ENCODE measurements around the gene RAX. TPM values are rescaled to one million over a fixed set of nuclear protein-coding genes. Genes with fewer than 3 reads are reported as not detected.
"Not testable (repeated sequence)": the region's sequence is repeated elsewhere in the genome, so short reads cannot be mapped to it uniquely, and the experiment has no call there.

The RAX gene
- total RNA-seq, 1 donor from 2014 or later, result not detected

DNA sequence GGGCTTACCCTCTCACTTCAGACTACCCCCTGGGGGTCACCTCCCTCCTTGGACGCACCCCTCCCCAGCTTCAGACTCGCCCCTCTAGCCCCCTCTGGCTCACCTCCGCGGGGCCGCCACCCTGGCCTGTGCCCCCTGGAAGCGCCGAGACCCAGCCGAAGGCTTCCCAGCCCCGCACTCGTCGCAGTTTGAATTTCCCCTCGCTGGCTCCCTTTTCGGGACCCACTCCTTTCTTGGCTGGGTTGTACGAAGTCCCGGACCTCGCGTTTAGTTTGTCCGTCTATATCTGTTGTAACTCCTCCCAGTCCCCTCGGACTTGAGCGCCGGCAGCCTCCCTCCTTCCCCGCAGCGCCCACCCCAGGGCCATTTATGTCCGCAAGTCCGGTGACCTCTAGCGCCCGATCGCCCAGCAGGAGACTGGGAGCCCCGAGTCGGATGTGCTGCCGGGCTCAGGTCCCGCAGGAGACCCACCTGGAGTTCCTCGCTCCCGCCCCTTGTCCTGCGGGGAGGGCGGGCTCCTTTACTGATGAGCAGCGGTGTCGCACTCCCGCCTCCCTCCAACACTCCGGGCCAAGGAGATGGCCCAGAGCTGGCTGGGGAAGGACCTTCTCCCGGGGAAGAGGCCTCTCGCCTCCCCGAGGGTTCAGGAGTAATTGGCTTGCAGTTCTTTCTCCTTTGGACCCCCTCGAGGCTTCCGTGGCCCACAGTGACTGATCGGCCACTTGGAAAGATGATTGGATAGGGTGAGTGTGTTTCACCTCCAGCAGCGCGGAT lies 692 bp upstream of the RAX start:
- DNase-seq (ENCODE audit: low spot score in 2 of 2) (no peak), FAIRE-seq (no peak)

DNA sequence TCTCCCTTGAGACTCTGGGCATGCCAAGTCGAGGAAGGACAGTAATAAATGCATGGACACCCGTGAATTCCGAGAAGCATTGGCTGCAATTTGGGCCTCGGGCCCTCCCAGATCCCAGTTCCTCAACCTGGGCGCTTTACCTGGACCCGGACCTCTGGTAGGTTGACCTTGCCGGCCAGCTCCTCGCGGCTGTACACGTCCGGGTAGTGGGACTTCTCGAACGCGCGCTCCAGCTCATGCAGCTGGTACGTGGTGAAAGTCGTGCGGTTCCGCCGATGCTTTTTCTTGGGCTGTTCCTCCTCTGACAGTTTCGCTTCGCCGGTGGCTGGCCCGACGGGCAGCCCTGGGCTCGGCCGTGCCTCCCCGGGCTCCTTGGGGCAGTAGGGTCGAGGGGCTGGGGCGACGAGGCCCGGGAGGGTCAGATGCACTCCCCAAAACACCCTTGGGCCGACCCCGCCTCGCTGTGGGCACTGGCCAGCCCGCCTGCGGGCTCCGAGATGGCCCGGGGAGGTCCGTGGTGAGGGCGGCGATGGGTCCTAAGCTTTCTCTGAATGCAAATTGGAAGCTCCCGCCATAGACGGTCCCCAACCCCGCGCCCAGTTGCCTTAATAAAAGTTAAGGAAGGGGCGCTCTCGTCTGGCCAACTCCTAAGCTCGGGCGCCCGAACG lies 899 bp downstream of the RAX start:
- FAIRE-seq, result no peak
- DNase-seq (ENCODE audit: low spot score in 2 of 2), result peak in 1 of 2 donors; percentile 10

DNA sequence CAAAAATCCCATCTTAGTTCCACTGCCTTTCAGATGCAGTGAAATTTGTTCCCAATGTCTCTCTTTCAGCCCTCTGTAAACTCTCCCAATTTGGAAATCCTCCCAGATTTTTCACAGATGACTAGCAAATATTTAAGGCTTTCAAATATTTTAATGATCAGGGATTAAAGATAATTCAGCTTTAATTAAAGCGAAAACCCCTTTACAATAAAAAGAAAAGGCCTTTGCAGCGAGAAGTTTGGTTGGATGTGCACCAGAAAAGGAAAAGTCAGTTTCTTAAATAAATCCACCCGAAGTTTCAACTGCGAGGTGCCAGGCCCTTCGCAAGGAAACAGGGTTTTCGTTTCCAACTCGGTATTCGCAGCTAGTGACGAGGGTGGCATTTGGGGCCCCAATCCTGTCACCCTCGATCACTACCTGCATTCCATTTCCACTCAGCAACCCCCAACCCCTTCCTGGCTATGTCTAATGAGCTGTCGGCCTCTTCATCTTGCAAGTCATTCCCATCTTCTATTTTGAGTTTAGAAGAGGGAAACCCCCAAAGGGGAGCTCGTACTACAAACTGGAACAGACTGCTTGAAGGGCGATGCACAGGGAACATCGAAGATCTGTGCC lies 1.5 kb downstream of the RAX start:
- DNase-seq (ENCODE audit: low spot score in 2 of 2), result no peak

GRCh38 chr18:59270689-59271257 lies 2.5 kb downstream of the RAX start:
- no peak for FAIRE-seq

More for the DNA sequence above, 1.5 kb downstream of the RAX start:
- no peak for FAIRE-seq

DNA sequence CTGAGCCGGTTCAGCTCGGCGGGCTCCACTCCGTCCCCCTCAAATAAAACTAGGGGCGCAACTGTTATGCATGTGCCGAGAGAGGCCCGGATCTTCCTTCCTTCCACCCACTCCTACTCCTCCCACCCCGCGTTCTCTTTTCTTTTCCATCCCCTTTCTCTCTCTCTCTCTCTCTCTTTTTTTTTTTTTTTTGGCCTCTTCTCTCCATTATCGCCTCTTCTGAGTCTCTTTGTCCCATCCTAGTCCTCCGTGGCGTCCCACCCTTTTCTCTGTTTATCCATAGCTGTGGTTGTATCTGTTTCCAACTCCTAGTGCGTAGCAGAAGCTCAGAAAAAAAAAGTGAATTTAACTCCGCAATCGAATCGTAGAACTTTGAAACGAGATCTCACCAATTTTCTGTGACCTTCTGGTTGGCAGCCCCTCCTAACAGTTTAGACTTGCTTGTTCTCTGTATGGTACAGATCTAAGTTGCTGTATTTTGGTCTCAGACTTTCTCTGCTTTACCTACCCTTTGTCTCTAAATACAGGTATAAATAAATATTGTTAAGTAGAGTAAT lies 3.6 kb downstream of the RAX start:
- FAIRE-seq (no peak), DNase-seq (ENCODE audit: low spot score in 2 of 2) (no peak)

More at GRCh38 chr18:59270689-59271257, 2.5 kb downstream of the RAX start:
- DNase-seq (ENCODE audit: low spot score in 2 of 2), result no peak

- DNase-seq (ENCODE audit: low spot score in 2 of 2), result peak in 1 of 2 donors; percentile 45
- FAIRE-seq, result no peak
Observed at GRCh38 chr18:59268721-59269562, 4.3 kb downstream of the RAX start.

- no peak for FAIRE-seq
Observed at GRCh38 chr18:59268127-59268720, 5.0 kb downstream of the RAX start.

DNA sequence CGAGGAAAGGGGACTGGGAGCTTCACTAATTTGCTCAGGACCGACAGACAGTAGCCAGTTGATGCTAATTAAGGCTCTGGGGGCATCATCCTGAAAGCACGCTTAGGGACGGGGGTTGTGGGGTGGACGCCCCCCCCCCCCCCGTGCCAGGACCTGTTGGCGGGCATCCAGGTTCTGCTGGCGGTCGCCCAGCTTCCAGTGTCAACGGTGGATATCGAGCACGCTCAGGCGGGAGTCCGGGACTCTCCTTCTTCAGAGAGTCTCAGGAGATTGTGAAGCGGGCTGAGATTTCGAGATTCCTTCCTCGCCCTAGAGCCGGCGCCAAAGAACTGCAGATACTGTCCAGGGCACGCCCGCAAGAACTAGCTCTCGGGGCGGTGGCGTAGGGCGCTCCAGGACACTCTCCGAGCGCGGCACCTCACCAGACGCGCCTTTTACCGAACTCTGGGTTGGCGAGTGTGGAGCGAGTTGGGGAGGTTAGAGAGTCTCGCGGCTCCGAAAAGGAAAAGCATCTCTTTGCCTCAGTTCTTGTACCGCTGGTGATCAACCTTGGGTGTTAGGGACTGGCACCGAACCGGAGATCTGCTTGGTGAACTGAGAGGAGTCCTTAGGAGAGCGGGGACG lies 5.6 kb downstream of the RAX start:
- FAIRE-seq (no peak), DNase-seq (ENCODE audit: low spot score in 2 of 2) (no peak)

More at GRCh38 chr18:59268127-59268720, 5.0 kb downstream of the RAX start:
- DNase-seq (ENCODE audit: low spot score in 2 of 2), result no peak

DNA sequence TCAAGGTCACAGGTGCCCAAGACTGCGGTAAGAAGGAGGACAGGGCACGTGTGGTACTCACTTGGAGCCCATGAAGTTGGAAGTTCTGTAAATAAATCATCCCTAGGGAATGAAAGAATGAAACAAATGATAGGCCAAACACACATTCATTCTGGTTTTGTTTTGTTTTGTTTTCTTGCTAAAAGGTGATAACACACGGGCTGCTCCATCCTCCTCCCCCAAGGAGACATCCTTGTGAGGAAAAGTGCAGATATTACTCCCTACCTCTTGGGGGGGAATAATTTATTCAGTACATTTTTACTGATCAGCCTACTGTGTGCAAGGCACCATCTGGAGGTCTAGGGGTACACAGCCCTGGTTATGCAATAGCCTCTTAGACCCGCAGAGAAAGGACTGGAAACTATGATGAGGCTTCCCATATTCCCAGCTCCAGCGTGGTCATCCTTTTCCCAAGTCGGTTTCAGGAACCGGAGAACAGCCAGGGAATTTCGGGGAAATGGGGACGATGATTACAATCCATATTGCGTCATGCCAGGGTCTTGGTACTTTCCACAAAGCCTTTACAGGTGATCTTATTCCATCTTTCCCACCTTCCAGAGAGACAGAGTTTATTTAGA lies 6.3 kb downstream of the RAX start:
- FAIRE-seq (no peak), DNase-seq (ENCODE audit: low spot score in 2 of 2) (no peak)

GRCh38 chr18:59266459-59266858 lies 6.8 kb downstream of the RAX start:
- FAIRE-seq (no peak), DNase-seq (ENCODE audit: low spot score in 2 of 2) (no peak)

GRCh38 chr18:59265974-59266369 lies 7.3 kb downstream of the RAX start:
- FAIRE-seq (no peak), DNase-seq (ENCODE audit: low spot score in 2 of 2) (no peak)

GRCh38 chr18:59265246-59265973 lies 7.8 kb downstream of the RAX start:
- no peak for FAIRE-seq
- no peak for DNase-seq (ENCODE audit: low spot score in 2 of 2)

DNA sequence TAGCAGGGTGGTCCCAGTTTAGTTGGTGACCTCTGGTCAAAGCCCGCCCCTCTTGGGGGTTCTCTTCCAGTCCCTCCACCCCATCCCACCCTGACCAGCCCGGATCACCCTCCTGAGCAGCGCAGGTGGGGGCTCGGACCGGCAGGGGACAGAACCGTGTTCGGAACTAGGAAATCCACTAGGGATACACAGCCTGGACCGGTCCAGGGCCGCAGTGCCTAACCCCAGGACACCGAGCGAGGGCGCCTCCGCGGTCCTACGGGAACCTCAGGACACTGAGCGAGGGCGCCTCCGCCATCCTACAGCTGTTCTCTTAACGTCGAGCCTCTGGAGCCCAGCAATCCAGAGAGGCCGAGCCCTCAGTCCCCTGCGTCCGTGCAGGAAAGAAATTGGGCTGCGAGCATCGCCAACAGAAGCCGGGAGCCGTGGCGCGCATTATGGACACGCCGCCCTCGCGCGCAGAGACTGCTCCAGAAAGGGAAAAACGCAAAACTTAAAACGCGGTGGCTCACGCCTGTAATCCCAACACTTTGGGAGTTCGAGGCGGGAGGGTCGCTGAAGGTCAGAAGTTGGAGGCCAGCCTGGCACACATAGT lies 8.5 kb downstream of the RAX start:
- no peak for DNase-seq (ENCODE audit: low spot score in 2 of 2)
- no peak for FAIRE-seq

DNA sequence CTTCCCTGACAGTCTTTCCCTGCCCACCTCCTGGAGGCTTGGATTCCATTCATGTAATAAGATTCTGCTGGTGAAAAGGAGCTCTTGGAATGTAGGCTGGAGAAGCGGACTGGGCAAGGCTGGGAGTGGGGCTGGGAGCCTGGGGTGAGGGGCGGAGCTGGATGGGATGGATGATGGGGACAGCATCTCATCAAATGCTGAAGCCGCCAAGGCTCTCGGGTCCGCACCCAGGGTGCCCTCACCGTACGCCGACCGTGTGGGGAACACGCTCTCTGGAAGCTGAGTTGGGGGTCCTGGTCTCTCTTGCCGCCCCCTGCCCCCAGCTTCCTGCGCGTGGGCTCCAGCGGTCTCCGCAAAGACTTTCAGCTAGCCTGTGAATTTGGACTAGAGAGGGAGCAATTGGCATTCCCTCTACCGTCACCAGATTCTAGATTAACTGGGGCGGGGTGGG lies 9.1 kb downstream of the RAX start:
- DNase-seq (ENCODE audit: low spot score in 2 of 2), result no peak
- no peak for FAIRE-seq

DNA sequence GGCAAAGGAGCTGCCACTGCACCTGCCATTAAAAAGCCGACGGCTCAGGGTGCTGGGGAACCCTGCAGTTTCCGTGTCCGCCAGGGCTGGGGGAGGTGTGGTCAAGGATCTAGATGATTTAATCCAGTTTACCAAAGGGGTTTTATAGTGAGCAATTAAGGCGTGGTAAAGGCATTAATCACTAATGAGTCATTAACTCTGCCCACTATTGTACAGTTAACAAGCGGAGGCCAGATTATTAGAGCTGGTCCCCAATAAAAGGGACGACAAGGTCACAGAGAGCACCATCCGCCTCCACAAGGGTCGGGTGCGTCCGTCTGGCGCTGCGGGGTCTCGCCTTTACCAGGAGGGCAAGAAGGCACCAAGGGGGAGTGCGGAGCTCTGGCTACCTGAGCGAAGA lies 9.6 kb downstream of the RAX start:
- FAIRE-seq (no peak), DNase-seq (ENCODE audit: low spot score in 2 of 2) (no peak)

DNA sequence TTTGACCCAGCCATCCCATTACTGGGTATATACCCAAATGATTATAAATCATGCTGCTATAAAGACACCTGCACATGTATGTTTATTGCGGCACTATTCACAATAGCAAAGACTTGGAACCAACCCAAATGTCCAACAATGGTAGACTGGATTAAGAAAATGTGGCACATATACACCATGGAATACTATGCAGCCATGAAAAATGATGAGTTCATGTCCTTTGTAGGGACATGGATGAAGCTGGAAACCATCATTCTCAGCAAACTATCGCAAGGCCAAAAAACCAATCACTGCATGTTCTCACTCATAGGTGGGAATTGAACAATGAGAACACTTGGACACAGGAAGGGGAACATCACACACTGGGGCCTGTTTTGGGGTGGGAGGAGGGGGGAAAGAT lies 11.0 kb downstream of the RAX start:
- DNase-seq (ENCODE audit: low spot score in 2 of 2); FAIRE-seq: not testable (repeated sequence)

- not testable (repeated sequence) for DNase-seq (ENCODE audit: low spot score in 2 of 2); FAIRE-seq
Observed at GRCh38 chr18:59261842-59262241, 11.4 kb downstream of the RAX start.

Measured in frontal cortex (tissue), 4 donors.